HepG2 (cell line): ENCODE measurements around the gene TMEM184B. TPM values are rescaled to one million over a fixed set of nuclear protein-coding genes. Genes with fewer than 3 reads are reported as not detected.

ENCODE experiments used
- ATF7-NPFF ChIP-seq: sonication (generic); formaldehyde crosslinking; IDR thresholded peaks from 2 replicates; pipeline ENCODE4 v1.8.1; 2023; ENCODE audit warnings: mild to moderate bottlenecking, low read depth, missing genetic modification reagents, moderate library complexity
- DMTF1 ChIP-seq: sonication (generic); formaldehyde crosslinking; IDR thresholded peaks from 2 replicates; pipeline ENCODE4 v1.4.0; 2020; ENCODE audit warnings: mild to moderate bottlenecking, missing genetic modification reagents
- ELF4 ChIP-seq: sonication (generic); formaldehyde crosslinking; IDR thresholded peaks from 2 replicates; pipeline ENCODE4 v1.5.0; 2020; ENCODE audit warnings: missing genetic modification reagents, mild to moderate bottlenecking, moderate library complexity, borderline replicate concordance
- HNRNPL ChIP-seq: fragments of 200-400 bp; formaldehyde crosslinking; IDR thresholded peaks from 2 replicates; pipeline ENCODE4 v1.6.1; 2017; ENCODE audit warnings: mild to moderate bottlenecking, low read depth, low read length
- MED1 ChIP-seq: sonication (generic); formaldehyde crosslinking; IDR thresholded peaks from 2 replicates; pipeline ENCODE4 v1.4.0; 2020; ENCODE audit warnings: missing genetic modification reagents
- POGK ChIP-seq: sonication (generic); formaldehyde crosslinking; conservative IDR thresholded peaks from 2 replicates; pipeline ENCODE4 v1.8.0; 2022; ENCODE audit warnings: mild to moderate bottlenecking, moderate library complexity, missing genetic modification reagents
- SETDB1 ChIP-seq: sonication (generic); formaldehyde crosslinking; IDR thresholded peaks from 2 replicates; pipeline ENCODE4 v1.5.1; 2020; ENCODE audit warnings: missing genetic modification reagents, mild to moderate bottlenecking, borderline replicate concordance
- THAP7 ChIP-seq: sonication (generic); formaldehyde crosslinking; IDR thresholded peaks from 2 replicates; pipeline ENCODE4 v1.8.1; 2023; ENCODE audit warnings: mild to moderate bottlenecking, missing genetic modification reagents
- ZMAT3 ChIP-seq: sonication (generic); formaldehyde crosslinking; conservative IDR thresholded peaks from 2 replicates; pipeline ENCODE4 v1.7.0; 2021; ENCODE audit warnings: missing genetic modification reagents
- ZNF205 ChIP-seq: IDR thresholded peaks from 2 replicates; pipeline ENCODE4 v1.6.1; 2018; ENCODE audit warnings: missing biosample characterization, missing genetic modification reagents
- ZNF263 ChIP-seq: sonication (generic); formaldehyde crosslinking; IDR thresholded peaks from 2 replicates; pipeline ENCODE4 v1.4.0; 2020; ENCODE audit warnings: missing genetic modification reagents
- ZNF276 ChIP-seq: sonication (generic); formaldehyde crosslinking; IDR thresholded peaks from 2 replicates; pipeline ENCODE4 v1.4.0; 2020; ENCODE audit warnings: mild to moderate bottlenecking, low read depth, missing genetic modification reagents
- polyA plus RNA-seq, 8 experiments: library from polyadenylated mRNA; depleted of rRNA in 3 of 8; stranded (reverse) in 7 of 8; unstranded in 1 of 8; fragments of >200 nt; fragmentation: Illumina TruSeq in 4 of 8; extraction: Trizol in 4 of 8; gene quantifications; 2 replicates each; pipeline versions ENCODE4 v1.2.1 to v1.2.3, GENCODE V29; 2011 to 2016; ENCODE audit warnings: low read depth in 4 of 8, missing spikeins in 1 of 8, mixed read lengths in 1 of 8; ENCODE audit not compliant: insufficient read depth in 1 of 8
- total RNA-seq, 5 experiments: library from RNA; depleted of rRNA; stranded (reverse); fragments of >200 nt; fragmentation: Illumina TruSeq; extraction: Trizol; gene quantifications; 2 replicates each; pipeline ENCODE4 v1.2.3, GENCODE V29; 2016; ENCODE audit warnings: low read depth in 1 of 5
- TF ChIP-seq, protein P1 (sequence below): sonication (generic); IDR thresholded peaks from 2 replicates; pipeline ENCODE4 v1.6.1; 2016; ENCODE audit warnings: low read depth, borderline replicate concordance
- TF ChIP-seq, protein P2 (sequence below): fragments of 450-650 bp; IDR thresholded peaks from 2 replicates; pipeline ENCODE4 v1.6.1; 2016
- TF ChIP-seq, protein P3 (sequence below): IDR thresholded peaks from 2 replicates; pipeline ENCODE4 v1.4.0; 2020; ENCODE audit warnings: mild to moderate bottlenecking, missing genetic modification reagents

Gene TMEM184B
- total and polyA plus RNA-seq, 2 of the 13 experiments (the other 11 are each of a cell fraction or from before 2014, with no cell fraction given), result 15.9 to 16.0 TPM

DNA sequence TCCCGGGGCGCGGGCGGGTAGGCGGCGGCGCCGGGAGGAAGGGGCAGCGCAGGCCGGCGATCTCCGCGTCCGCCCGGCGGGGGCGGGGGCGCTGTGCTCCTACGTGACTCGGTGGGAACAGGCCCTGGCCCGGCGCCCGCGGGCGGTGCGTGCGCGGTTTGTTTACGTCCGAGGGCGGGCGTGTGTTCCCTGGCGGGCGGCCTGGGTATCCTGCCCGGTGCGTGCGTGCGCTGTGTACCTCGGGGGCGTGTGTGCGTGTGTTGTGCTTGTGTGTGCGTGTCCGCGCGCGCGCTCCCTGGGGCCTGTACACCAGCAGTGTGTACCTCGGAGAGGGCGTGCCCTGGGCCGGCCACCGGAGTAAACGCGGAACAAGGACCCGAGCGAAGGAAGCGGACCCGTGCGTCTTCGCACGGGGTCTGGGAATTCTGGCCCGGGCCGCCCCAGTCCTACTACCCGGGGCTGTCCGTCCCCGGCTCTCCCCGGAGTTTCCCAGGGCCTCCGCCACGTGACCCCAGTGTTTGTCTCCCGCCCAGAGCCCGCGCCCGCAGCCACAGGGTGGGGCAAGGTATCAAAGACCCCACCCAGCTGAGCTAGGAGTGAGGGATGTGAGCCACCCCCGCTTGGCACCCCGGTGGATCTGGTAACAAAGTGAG lies 70.2 kb downstream of the TMEM184B start (continued):
- TF ChIP-seq ZNF276 (CRISPR knock-in tag) (no peak), SETDB1 (CRISPR knock-in tag) (no peak), DMTF1 (CRISPR knock-in tag) (no peak), ZNF263 (CRISPR knock-in tag) (no peak), ATF7-NPFF (no peak; the same call in 1 of the 2 replicates), MED1 (no peak), ELF4 (no peak), ZMAT3 (CRISPR knock-in tag) (peak; percentile 84), THAP7 (no peak), POGK (CRISPR knock-in tag) (0 out of 2 replicates have a peak, but pooled peaks have one; percentile 53), ZNF205 (no peak), HNRNPL (no peak)
- TF ChIP-seq, protein P1, sequence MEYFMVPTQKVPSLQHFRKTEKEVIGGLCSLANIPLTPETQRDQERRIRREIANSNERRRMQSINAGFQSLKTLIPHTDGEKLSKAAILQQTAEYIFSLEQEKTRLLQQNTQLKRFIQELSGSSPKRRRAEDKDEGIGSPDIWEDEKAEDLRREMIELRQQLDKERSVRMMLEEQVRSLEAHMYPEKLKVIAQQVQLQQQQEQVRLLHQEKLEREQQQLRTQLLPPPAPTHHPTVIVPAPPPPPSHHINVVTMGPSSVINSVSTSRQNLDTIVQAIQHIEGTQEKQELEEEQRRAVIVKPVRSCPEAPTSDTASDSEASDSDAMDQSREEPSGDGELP, result no peak
- TF ChIP-seq, protein P2, sequence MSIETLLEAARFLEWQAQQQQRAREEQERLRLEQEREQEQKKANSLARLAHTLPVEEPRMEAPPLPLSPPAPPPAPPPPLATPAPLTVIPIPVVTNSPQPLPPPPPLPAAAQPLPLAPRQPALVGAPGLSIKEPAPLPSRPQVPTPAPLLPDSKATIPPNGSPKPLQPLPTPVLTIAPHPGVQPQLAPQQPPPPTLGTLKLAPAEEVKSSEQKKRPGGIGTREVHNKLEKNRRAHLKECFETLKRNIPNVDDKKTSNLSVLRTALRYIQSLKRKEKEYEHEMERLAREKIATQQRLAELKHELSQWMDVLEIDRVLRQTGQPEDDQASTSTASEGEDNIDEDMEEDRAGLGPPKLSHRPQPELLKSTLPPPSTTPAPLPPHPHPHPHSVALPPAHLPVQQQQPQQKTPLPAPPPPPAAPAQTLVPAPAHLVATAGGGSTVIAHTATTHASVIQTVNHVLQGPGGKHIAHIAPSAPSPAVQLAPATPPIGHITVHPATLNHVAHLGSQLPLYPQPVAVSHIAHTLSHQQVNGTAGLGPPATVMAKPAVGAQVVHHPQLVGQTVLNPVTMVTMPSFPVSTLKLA, result peak; percentile 72; the same call in 1 of the 2 replicates
- TF ChIP-seq, protein P3, sequence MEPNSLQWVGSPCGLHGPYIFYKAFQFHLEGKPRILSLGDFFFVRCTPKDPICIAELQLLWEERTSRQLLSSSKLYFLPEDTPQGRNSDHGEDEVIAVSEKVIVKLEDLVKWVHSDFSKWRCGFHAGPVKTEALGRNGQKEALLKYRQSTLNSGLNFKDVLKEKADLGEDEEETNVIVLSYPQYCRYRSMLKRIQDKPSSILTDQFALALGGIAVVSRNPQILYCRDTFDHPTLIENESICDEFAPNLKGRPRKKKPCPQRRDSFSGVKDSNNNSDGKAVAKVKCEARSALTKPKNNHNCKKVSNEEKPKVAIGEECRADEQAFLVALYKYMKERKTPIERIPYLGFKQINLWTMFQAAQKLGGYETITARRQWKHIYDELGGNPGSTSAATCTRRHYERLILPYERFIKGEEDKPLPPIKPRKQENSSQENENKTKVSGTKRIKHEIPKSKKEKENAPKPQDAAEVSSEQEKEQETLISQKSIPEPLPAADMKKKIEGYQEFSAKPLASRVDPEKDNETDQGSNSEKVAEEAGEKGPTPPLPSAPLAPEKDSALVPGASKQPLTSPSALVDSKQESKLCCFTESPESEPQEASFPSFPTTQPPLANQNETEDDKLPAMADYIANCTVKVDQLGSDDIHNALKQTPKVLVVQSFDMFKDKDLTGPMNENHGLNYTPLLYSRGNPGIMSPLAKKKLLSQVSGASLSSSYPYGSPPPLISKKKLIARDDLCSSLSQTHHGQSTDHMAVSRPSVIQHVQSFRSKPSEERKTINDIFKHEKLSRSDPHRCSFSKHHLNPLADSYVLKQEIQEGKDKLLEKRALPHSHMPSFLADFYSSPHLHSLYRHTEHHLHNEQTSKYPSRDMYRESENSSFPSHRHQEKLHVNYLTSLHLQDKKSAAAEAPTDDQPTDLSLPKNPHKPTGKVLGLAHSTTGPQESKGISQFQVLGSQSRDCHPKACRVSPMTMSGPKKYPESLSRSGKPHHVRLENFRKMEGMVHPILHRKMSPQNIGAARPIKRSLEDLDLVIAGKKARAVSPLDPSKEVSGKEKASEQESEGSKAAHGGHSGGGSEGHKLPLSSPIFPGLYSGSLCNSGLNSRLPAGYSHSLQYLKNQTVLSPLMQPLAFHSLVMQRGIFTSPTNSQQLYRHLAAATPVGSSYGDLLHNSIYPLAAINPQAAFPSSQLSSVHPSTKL (CRISPR knock-in tag), result no peak
